ENCODE data around the gene SEMA3B. TPM values are rescaled to one million over a fixed set of nuclear protein-coding genes. Genes with fewer than 3 reads are reported as not detected.
"Not testable (repeated sequence)": the region's sequence is repeated elsewhere in the genome, so short reads cannot be mapped to it uniquely, and the experiment has no call there.

SEMA3B gene
- total RNA-seq, 1 experiment from 2014 or later, result 6.1 TPM

DNA sequence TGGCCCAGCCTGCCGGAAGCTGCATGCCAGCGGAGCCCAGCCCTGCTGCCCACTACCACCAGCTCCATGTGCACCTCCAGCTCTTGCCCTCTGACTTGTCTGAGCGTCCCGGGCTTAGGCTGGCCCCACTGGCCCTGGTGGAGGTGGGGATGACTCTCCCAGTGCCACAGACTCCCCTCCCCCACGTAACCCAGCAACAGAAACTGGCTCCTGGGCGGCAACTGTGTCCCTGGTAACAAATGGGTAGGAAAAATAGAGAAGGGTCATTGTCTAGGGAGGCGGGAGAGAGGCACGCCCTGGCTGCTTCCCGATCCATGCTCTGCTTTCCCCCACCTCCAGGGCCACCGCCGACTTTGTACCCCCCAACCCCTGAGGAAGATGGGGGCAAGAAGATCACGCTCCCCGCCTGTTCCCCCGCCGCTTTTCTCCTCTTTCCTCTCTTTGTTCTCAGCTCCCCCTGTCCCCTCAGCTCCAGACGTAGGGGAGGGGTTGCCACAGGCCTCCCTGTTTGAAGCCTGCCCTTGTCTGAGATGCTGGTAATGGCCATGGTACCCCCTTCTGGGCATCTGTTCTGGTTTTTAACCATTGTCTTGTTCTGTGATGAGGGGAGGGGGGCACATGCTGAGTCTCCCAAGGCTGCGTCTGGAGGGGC, 10.8 kb upstream of the SEMA3B start:
- DNase-seq (ENCODE audit: extremely low read depth, low read depth), result no peak

DNA sequence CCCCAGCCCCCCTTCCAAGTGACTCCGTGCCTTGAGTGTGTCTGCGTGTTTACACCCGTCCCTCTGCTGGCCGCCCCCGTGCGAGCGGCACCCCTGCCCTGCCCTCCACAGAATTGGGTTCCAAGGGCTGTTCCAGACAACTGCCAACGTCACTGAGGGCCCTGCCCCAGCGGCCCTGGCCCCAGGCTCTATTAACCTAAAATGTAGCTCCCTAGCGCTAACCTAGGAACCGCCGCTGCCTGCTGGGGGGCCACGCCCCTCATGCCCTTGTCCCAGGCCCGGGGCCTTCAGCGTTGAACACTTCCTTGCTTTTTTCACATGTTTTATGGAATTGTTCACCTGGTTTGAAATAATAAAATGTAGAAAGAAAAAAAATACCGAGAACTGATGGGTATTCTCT, 10.0 kb upstream of the SEMA3B start:
- no peak for DNase-seq (ENCODE audit: extremely low read depth, low read depth)

DNA sequence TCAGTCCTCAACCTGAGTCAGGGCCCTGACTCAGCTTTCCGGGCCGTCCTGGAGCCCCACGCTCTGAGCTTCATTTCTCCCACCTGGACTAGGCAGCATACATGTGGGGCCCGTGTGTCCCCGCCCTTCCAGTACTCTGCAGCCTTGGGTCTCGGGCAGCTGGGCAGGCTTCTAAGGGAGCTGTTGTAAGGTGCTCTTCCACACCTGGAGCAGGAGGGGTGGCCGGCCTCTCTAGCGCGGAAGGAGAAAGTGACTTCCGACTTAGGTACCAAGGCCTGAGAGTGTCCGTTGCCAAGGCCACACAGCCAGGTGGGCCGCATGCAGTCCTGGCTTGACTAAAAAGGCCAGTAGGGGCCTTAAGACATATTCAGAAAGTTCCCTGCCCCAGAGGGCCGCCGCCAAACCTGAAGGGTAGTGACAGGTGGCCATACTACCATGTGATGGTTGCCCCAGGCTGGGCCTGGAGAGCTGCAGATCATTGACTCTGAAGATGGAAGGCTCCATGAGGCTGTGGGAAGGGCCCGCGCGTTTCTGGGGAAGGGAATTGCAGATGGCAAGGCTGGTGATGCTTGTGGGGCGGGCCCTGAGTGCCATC, 9.4 kb upstream of the SEMA3B start:
- DNase-seq (ENCODE audit: extremely low read depth, low read depth), result no peak

DNA sequence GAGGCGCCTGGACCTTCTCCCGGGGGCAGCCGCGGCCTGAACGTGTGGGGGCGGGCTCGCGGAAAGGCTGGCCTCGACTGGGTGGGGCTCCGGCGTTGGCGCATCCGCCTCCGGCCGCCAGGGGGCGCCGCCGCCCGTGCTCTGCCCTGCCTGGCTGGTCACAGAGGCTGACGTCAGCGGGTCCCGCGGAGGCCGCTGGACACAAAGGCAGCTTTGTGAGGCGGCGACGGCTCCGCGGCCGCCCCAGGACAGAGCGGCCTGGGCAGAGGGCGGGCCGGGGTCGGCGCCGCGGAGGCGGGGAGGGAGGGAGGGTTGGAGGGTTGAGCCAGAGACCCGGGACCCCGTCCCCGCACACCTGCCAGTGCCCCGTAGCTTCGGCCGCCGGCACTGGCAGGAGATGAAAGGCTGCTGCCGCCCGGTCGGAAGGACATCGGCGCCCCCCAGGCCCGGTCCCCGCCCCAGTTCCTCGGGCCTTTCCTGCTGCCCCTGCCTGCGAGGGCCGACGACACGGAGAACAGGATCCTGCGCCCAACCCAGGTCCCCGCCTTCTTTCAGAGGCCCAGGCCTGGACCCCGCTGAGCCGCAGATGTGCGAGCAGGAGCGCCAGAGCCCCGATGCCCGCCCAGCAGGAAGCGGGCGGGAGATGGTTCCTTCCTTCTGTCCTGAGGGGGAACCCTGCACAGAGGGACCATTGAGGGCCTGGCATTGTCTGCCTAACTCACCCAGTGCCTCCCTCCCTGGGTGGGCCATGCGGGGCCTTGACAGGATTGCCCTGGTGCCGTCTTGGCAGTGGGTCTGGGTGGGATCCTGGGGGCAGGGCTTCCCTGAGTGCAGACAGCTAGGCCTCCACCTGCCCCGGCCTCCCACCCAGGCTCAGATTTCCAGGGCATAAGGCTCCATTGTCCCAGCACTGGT, 8.7 kb upstream of the SEMA3B start:
- DNase-seq (ENCODE audit: extremely low read depth, low read depth), result peak; percentile 80

DNA sequence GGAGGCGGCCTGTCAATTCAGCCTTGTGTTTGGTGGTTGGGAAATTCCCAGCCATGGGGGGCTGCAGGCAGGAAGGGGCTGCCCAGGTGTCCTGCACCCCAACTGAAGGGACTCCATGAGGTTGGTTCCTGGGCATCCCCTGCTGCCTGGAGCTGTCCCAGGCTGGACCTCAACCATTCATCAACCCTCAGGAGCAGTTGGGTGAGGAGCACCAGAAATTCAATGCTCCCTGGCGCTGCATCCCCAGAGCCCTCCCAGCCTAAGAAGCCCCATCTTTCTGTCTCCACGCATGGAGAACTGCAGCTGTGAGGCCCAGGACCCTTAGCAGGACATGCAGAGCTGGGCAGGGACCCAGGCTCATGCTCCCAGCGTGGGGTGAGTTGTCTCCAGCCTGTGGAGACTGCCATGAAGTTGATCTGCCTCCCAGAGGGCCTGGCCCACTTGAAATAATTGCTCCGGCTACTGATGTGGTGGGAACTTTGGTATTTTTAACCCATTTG, 8.0 kb upstream of the SEMA3B start:
- no peak for DNase-seq (ENCODE audit: extremely low read depth, low read depth)

DNA sequence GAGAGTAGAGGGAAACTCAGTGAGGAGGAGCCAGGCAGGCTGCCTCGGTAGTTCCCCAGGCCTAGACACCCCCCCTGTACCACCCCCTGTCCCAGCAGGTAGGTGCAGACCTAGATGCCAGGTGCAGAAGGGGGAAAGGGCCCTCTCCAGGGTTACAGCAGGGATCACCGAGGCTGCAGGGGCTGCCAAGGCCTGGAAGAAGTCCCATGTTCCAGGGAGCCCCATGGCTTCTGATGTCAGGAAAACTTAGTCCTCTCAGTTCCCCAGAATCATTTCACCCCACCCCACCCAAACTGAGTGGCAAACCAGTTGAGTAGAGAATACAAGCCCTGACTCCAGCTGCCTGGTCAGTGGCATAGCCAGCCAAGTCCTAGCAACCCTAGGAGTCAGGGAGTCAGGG, 7.4 kb upstream of the SEMA3B start:
- DNase-seq (ENCODE audit: extremely low read depth, low read depth), result no peak

DNA sequence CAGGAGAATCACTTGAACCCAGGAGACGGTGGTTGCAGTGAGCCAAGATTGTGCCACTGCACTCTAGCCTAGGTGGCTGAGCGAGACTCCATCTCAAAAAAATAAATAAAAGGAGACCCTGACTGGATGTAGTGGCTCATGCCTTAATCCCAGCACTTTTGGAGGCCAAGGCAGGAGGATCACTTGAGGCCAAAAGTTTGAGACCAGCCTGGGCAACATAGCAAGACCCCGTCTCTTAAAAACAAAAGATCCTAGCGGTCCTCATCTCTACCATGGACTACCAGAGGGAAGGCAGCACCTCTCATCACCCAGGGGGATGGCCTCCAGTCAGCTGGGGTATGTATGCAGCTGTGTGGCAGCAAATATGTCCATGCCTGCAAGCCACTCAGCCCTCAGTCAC, 6.7 kb upstream of the SEMA3B start:
- DNase-seq (ENCODE audit: extremely low read depth, low read depth), result not testable (repeated sequence)

DNA sequence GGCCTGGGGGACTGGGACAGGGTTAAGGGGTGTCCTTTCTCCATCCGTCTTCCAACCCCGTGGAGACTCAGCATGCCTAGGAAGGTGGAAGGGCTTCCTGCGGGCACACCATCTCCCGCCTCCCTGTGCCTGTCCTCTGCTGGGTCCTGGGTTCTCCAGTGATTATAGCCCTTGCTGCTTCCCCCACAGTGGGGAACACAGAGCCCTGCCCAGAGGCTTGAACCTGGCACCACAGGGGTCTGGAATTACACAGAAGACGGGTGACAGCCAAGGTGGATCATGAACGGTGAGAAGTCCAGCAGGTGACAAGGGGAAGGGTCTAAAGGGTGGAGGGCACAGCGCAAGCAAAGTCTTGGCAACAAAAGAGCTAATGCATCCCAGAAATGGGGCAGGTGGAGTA, 6.2 kb upstream of the SEMA3B start:
- DNase-seq (ENCODE audit: extremely low read depth, low read depth), result no peak

DNA sequence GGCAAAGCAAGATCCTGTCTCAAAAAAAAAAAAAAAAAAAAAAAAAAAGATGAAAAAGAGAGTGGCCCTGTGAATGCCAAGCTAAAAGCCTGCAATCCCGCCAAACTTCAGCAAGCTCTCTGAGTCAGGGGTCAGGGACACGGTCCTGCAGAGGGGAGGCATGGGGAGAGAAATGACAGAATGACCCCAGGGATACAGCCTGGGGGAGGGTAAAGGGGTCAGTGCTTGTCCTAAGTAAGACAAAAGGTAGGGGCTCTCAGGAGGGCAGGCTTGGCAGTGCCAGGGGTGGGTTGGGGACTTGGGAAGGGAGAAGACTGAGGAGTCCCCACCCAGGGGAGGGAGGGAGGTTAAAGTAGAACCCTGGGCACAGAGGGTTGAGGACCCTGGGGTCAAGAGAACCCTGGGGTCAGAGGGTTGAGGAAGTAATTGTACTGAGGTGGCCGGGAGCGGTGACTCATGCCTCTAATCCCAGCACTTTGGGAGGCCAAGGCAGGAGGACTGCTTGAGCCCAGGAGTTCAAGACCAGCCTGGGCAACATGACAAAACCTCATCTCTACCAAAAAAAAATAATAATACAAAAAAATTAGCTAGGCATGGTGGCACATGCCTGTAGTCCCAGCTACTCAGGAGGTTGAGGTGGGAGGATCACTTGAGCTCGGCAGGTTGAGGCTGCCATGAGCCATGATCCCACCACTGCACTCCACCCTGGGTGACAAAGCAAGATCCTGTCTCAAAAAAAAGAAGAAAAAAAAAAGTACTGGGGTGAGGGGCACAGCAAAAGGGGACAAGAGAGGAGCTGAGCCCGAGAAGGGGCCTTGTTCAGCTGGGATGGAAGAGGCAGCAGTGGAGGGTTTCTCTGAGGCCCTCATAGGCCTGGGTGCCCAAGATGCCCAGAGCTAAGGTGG, 5.2 kb upstream of the SEMA3B start:
- DNase-seq (ENCODE audit: extremely low read depth, low read depth), result no peak

DNA sequence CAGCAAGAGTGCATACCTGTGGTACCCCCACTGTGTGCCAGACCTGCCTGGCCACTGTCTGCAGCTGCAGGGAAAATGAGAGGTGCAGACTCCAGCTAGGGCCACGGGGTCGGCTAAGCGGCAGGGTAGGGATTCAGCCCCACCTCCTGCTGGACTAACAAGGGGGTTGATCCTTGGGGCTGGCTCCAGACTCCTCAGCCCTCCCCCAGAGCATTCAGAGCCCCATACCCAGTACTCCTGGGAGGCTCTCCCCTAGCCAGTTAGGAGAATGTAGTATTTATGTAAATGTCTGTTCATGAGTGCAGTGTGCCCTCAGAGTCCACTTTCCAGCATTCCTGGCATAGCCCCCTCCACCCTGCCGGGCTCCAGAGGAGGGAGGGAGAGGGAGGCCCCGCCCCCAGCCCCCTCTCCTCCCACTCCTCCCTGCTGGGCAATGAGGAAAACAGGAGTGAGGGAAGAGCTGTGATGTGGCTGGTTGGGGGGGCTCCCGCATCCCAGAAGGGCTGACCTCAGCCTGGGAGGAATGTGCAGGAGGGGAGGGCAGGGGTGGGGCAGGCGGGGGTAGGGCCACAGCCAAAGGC, 4.5 kb upstream of the SEMA3B start:
- DNase-seq (ENCODE audit: extremely low read depth, low read depth), result no peak

DNA sequence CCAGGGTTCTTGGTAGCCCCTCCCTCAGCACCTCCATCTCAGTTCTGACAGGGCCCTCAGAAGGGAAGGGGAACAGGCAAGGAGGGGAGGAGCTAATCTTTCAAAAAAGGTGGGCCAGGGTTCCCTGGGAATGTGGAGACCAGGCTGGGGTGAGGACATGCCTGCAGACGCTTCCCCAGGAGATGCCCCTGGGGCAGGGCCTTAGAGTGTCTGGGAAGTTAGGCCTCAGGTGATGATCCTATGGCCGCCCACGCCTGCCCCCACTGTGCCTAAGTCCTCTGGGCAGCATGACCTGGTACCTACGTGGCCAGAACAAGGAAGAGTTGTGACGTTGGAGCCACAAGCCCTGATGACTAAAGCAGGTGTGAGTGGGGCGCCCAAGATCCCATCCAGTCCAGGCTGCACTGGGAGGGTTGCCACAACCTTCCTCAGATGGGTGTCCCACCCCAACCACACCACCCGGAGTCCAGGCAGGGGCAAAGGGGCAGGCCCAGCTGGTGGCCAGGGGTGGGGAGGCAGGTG, 3.9 kb upstream of the SEMA3B start:
- no peak for DNase-seq (ENCODE audit: extremely low read depth, low read depth)

DNA sequence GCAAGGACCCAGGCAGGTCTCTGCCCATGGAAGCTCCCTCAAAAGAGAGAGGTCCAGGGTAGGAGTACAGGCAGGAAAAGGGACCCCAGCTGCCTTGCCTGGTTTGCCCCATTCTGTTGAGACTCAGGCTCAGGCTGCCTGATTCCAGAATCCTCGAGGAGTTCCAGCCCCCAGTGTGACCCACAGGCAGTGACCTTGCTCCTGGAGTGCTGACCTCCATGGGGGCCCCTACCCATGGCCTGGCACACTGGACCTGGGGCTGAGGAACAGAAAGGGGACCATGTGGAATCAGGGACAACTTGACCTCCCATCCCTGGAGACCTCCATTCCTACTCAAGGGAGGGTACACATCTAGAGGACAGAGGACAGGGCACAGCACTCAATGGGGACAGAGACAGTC, 3.4 kb upstream of the SEMA3B start:
- no peak for DNase-seq (ENCODE audit: extremely low read depth, low read depth)

DNA sequence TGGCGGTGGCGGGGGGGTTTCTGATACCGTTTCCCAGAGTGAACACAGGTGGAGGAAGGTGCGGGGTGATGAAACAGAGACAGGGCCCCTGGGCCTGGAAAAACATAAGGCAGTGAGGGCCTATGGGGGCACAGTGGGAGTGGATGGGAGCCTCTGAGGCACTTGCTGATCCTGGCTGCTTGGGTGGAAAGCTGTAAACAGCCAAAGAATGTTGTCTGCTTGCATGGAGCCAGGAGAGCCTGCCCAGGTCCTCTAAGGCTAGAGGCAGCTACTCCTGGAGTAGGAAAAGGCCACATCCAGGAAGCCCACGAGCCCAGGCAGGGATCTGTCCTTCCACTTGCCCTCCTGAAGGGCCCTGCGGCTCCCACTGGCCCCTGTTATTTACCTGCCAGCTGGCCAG, 2.9 kb upstream of the SEMA3B start:
- DNase-seq (ENCODE audit: extremely low read depth, low read depth), result no peak

DNA sequence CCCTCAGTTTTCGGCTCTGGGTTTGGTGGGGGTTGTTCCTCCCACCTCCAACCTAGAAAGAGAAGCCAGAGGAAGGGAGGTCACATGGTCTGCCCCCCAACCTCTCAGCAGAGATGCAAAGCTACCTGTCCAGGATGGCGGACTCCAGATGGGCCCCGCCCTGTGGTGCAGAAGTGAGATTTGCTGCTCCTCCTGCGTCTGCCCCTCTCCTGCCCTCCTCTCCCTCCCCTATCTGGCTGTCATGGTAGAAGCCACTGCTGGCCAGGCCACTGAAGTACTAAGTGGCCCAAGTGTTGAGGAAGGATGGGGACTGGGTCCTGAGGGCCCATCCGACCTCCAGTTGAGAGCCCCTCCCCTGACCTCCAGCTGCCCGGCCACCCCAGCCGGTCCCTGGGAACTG, 2.1 kb upstream of the SEMA3B start:
- no peak for DNase-seq (ENCODE audit: extremely low read depth, low read depth)

DNA sequence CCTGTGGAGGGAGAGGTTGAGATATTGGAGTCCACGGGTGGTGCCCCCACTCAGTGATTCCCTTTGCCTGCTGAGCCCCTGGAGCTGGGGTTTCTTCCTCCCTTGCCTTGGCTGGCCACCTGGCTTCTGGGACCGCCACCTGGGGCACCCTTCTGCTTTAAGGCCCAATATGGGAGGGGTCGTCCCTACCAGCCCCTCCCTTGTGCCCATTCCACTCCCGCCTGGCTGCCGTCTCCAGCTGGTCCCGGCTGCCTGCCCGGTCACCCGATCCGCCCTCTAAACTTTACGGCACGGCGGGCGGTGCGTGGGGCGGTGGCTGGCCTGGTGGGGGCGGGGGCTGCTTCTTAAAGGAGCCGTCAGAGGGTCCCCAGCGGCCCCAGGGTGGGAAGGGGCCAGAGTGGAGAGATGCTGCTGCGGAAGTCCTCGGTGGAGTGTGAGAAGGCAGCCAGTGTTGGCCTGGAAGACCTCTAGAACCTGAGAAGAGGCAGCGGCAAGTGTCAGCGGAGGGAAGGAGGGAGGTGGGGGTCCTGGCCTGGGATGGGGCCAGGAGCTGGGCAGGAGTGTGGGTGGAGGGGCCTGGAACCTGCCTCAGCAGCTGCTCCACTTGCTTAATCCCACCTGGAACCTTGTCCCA, 1.6 kb upstream of the SEMA3B start:
- no peak for DNase-seq (ENCODE audit: extremely low read depth, low read depth)

DNA sequence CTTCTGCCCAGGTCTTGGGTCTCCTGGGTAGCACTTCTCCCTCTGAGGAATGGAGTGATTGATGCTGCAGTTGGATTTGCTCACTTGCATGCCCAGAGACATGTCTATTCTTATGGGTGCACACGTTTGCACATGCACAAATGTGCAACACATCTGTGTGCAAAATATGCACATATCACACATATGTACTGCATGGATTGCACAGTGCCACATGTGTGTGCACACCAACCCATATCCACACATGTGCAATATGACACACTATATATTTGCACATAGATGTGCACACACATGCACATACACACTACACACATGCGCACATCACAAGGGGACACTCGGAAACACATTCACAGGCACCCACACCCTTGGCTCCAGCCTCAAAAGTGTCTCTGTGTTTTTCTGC, 671 bp upstream of the SEMA3B start:
- DNase-seq (ENCODE audit: extremely low read depth, low read depth), result no peak

DNA sequence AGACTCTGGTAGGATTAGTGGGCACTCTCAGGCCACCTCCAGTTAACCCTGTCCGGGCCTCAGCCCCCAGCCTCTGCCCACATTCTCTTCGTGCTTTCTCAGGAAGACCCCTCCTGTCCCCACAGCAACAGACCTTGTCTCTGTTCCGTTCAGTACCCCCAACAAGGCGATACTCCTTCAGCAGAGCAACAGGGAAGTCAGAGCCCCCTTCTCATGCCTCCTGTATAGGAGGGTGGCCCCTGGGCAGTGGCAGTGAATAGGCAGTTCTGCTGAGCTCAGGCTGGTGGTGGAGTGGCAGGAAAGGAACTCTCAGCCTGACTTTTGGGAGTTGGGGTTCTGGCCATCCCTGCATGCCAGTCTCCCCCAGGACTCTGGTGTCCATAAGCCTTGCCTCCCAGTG, 513 bp downstream of the SEMA3B start:
- no peak for DNase-seq (ENCODE audit: extremely low read depth, low read depth)

DNA sequence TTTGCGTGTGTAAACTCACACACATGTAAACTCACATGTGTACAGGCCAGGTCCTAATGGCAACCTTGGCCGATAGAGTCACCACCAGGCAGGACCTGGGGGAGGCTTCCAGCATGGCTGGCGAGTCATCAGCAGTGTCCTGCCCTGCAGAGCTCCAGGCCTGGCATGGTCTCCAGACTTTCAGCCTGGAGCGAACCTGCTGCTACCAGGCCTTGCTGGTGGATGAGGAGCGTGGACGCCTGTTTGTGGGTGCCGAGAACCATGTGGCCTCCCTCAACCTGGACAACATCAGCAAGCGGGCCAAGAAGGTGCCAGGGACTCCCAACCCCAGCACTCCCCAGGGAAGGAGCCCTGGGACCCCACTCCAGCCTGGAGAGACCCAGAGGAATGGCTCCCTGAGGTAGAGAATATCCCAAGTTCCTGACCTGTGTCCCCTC, 1.0 kb downstream of the SEMA3B start:
- DNase-seq (ENCODE audit: extremely low read depth, low read depth), result no peak

DNA sequence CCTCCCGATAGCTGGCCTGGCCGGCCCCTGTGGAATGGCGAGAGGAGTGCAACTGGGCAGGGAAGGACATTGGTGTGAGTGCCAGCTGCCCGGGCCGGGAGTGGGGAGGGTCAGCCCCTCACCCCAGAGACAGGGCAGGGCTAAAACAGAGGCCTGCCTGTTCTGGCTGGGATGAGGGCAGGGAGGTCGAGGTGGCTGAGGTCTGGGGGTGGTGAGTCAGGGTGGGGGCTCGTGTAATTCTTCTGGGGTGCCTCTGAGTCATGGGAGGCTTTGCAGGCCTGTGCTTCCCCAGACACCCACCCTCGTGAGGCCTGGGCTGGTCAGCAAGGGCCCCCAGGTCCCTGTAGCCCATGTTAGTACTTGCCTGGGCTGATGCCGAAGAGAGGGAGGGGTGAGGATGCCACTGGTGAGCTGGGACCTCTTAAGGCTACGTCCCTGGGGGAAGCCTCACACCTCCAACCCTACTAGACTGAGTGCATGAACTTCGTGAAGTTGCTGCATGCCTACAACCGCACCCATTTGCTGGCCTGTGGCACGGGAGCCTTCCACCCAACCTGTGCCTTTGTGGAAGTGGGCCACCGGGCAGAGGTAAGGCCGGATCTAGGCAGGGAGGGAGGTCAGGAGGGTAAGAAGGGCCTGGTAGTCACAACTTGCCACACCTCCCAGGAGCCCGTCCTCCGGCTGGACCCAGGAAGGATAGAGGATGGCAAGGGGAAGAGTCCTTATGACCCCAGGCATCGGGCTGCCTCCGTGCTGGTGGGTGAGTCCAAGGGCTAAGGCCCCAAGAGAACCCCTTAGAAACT, 1.7 kb downstream of the SEMA3B start:
- DNase-seq (ENCODE audit: extremely low read depth, low read depth), result no peak

Data from NCI-H460 (cell line).